Upper lobe of right lung (tissue), 1 donor: ENCODE data around the gene SLC25A21. TPM values are rescaled to one million over a fixed set of nuclear protein-coding genes. Genes with fewer than 3 reads are reported as not detected.

Source experiments
- ATAC-seq: fragments of 200-7000 bp; cut with Tn5 transposase; one replicate; pipeline ENCODE4 v1.9.1; 2020; ENCODE audit warnings: mild to moderate bottlenecking, moderate library complexity
- DNase-seq: peaks from one replicate; pipeline ENCODE4 v3.0.0-alpha.2; 2020
- H3K27ac ChIP-seq: fragments of 200-600 bp; one replicate; pipeline ENCODE4 v1.8.0; 2022
- H3K27me3 ChIP-seq: fragments of 200-600 bp; one replicate; pipeline ENCODE4 v1.8.0; 2022; ENCODE audit warnings: mild to moderate bottlenecking
- H3K36me3 ChIP-seq: fragments of 200-600 bp; one replicate; pipeline ENCODE4 v1.8.0; 2022
- H3K4me1 ChIP-seq: fragments of 200-600 bp; one replicate; pipeline ENCODE4 v1.8.0; 2022
- H3K4me3 ChIP-seq: fragments of 200-600 bp; one replicate; pipeline ENCODE4 v1.8.0; 2022; ENCODE audit warnings: mild to moderate bottlenecking
- H3K9me3 ChIP-seq: fragments of 200-600 bp; one replicate; pipeline ENCODE4 v1.8.0; 2022
- intact Hi-C: fragments of 100-400 bp; cut with DNase I; formaldehyde crosslinking; loops from one replicate; pipeline ENCODE4 v1.11.0; 2022
- total RNA-seq: library from RNA; stranded (reverse); fragmentation: NEBNext Ultra II Directional; extraction: Animal tissue kit (Norgen Biotek cat#: 25700); gene quantifications from one replicate; pipeline ENCODE4 v1.2.1, GENCODE V29; 2021
- TF ChIP-seq, protein P1 (sequence below): fragments of 200-600 bp; IDR thresholded peaks from one replicate; pipeline ENCODE4 v1.8.0; 2022; ENCODE audit warnings: antibody characterized with exemption
- donor health status: DM: no; HTN: yes; CAD: no; lungs with severe emphysema.

SLC25A21 gene
- total RNA-seq, 1 donor from 2014 or later: 0.35 TPM

DNA sequence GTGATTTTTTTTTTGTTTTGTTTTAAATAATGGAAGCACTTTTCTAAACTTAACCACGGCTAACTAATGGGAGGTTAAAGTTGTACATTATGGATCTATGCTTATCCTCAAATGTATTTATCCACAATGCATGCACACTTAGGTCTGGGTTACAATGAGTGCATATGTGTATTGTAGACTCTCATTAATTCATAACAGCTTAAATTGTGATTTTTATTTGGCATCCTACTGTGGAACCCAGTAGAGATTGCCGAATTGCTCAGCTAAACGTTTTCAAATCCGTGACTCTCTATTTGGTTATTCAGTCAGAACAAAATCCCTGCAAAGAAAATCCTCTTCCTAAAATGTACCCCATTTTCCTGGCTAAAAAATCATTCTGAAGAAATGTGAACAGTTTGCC lies 244.0 kb downstream of the SLC25A21 start:
- no peak for DNase-seq
- no peaks in the 10 kb centered on the region for H3K9me3 ChIP-seq
- TF ChIP-seq, protein P1, sequence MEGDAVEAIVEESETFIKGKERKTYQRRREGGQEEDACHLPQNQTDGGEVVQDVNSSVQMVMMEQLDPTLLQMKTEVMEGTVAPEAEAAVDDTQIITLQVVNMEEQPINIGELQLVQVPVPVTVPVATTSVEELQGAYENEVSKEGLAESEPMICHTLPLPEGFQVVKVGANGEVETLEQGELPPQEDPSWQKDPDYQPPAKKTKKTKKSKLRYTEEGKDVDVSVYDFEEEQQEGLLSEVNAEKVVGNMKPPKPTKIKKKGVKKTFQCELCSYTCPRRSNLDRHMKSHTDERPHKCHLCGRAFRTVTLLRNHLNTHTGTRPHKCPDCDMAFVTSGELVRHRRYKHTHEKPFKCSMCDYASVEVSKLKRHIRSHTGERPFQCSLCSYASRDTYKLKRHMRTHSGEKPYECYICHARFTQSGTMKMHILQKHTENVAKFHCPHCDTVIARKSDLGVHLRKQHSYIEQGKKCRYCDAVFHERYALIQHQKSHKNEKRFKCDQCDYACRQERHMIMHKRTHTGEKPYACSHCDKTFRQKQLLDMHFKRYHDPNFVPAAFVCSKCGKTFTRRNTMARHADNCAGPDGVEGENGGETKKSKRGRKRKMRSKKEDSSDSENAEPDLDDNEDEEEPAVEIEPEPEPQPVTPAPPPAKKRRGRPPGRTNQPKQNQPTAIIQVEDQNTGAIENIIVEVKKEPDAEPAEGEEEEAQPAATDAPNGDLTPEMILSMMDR: no peak
- no peaks in the 10 kb centered on the region for H3K4me1 ChIP-seq
- no peak for ATAC-seq
- no peaks in the 10 kb centered on the region for H3K36me3 ChIP-seq
- no peak overlapping the region for H3K27ac ChIP-seq
- no peaks in the 10 kb centered on the region for H3K27me3 ChIP-seq
- intact Hi-C loops: no loop called here
- H3K4me3 ChIP-seq: no peak overlapping the region

DNA sequence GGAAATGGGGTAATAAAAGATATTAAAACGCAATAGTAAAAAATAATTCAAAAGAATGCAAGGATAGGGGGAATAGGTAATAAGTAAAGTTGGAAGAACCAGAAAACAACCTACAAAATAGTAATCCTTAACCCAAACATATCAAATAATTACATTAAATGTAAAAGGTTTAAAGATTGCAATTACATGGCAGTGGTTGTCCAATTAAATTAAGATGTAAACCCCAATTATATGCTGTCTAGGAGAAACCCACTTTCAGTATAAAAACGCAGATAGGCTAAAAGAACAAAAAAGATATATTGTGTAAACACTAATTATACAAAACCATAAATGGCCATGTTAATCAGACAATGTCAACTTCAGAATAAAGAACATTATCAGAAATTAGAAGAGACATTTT lies 247.3 kb downstream of the SLC25A21 start:
- H3K36me3 ChIP-seq: no peaks in the 10 kb centered on the region
- DNase-seq (no peak), ATAC-seq (no peak)
- no peak overlapping the region for H3K4me3 ChIP-seq
- intact Hi-C loops: no loop called here
- no peaks in the 10 kb centered on the region for H3K4me1 ChIP-seq
- H3K27me3 ChIP-seq: no peaks in the 10 kb centered on the region
- H3K27ac ChIP-seq: no peak overlapping the region
- TF ChIP-seq, protein P1: no peak
- no peaks in the 10 kb centered on the region for H3K9me3 ChIP-seq

DNA sequence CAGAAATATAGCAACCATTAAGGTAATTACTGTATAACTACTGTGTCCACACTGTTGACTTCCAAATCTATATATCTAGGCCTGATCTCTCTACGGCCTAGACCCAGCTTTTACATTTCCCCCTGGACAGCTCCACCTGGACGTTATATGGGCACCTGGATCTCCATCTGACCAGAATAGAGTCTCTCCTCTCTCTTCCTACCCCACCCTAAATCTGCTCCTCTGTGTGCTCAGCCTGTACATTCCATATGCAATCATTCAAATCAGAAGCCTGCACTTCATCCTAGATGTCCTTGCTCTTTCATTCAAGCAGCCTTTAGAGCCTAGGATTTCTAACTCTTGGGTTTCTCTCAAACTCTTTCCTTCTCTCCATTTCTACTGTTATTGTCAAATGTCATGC lies 255.7 kb downstream of the SLC25A21 start:
- no peak overlapping the region for H3K4me3 ChIP-seq
- intact Hi-C loops: no loop called here
- H3K36me3 ChIP-seq: no peaks in the 10 kb centered on the region
- ATAC-seq (no peak), DNase-seq (no peak)
- TF ChIP-seq, protein P1: no peak
- no peaks in the 10 kb centered on the region for H3K27me3 ChIP-seq
- no peaks in the 10 kb centered on the region for H3K4me1 ChIP-seq
- no peaks in the 10 kb centered on the region for H3K9me3 ChIP-seq
- no peak overlapping the region for H3K27ac ChIP-seq

DNA sequence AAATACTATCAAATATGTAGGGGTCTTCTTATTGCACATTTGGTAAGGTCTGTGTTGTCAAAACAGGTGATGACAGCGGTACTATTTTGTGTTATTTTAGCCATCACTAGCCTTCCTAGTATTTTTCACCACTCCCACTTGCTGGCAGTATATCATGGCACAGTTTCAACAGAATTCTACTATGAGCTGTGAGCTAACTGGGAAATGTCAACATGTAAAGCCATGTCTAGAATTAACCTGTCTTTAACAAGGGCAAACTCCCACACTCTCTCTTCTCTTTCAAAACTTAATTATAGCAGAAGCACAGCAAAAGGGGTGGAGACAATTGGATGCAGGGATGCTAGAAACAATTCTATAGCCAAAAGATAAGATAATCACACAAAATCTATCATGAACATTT lies 257.3 kb downstream of the SLC25A21 start:
- no peaks in the 10 kb centered on the region for H3K4me1 ChIP-seq
- no peak overlapping the region for H3K27ac ChIP-seq
- H3K36me3 ChIP-seq: no peaks in the 10 kb centered on the region
- intact Hi-C loops: no loop called here
- H3K4me3 ChIP-seq: no peak overlapping the region
- DNase-seq (no peak), ATAC-seq (no peak)
- TF ChIP-seq, protein P1: no peak
- H3K9me3 ChIP-seq: no peaks in the 10 kb centered on the region
- H3K27me3 ChIP-seq: no peaks in the 10 kb centered on the region

DNA sequence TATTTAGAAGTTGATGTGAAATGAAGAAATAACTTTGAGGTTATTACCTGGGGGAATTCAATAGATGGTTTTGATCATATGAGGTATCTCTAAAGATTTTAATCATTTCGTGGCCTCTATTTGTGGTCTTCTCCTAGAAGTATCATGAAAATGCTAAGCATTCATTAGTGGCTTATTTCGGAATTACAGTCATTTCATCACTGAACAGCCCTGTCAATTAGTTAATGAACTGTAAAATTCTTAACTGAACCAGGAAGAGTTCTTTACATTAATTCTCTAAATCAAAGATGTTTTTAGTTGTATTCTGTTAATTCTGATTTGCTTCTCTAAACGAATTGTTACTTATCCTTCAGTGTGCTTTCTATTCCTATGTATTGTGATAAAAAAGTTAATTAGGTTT lies 261.8 kb downstream of the SLC25A21 start:
- intact Hi-C loops: no loop called here
- Histone ChIP-seq H3K36me3 (no peaks in the 10 kb centered on the region), H3K4me1 (no peaks in the 10 kb centered on the region), H3K27me3 (no peaks in the 10 kb centered on the region), H3K9me3 (no peaks in the 10 kb centered on the region), H3K4me3 (no peak overlapping the region), H3K27ac (no peak overlapping the region)
- TF ChIP-seq, protein P1: no peak
- DNase-seq (no peak), ATAC-seq (no peak)

DNA sequence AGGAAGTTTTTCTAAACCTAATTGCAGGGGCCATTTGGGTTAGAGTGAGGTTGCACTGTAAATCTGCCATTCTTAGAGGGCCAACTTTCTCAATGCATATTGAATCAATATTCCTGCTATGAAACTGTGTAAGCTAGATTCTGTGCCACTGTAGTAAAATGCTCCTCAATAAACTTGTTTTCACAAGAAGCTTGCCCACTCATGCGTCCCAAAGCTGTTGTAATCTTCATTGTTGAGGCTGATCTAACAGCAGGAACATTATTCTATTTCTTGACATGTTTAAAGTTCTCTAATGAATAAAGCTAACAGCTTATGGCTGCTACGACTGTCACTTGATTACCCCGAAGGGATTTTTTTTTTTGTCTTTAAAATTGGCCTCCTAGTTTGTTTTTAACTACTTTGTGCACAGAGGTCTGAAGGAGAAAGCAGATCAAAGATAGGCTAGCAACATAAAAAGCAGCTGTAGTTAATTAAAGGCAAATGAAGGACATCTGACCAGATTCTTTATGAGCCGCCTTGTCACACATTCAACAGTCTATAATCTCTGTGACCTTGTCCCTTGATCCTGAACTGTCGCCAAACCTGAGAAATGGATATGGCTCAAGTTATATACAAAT lies 267.0 kb downstream of the SLC25A21 start:
- Histone ChIP-seq H3K4me1 (no peaks in the 10 kb centered on the region), H3K27me3 (no peaks in the 10 kb centered on the region), H3K36me3 (no peaks in the 10 kb centered on the region), H3K27ac (no peak overlapping the region), H3K4me3 (no peak overlapping the region), H3K9me3 (no peaks in the 10 kb centered on the region)
- DNase-seq (no peak), ATAC-seq (no peak)
- TF ChIP-seq, protein P1: no peak
- intact Hi-C loops: no loop called here
